ENCODE results near the gene EPN1. TPM values are rescaled to one million over a fixed set of nuclear protein-coding genes. Genes with fewer than 3 reads are reported as not detected.

EPN1 gene
- total and polyA plus RNA-seq, 8 donors: 38.4 to 102 (median 80.9) TPM

- FAIRE-seq: no peak
- Histone ChIP-seq H3K9me3 (no peaks in the 10 kb centered on the region), H3K4me3 (no peak overlapping the region), H3K4me1 (peaks cover 36 to 59% (median 53%) of the 10 kb centered on the region in 3 donors), H3K27ac (no peak overlapping the region), H3K36me3 (peaks cover 0 to 11% (median 9%) of the 10 kb centered on the region in 3 donors), H3K27me3 (no peaks in the 10 kb centered on the region)
- DNase-seq: peak in 1 of 6 donors; percentile 73
- ATAC-seq: no peak
- TF ChIP-seq CTCF (IDR thresholded peaks at IDR 0.05): no peak
- WGBS, 2 donors: 75 to 79% methylated on average over 24 of the region's 24 CpGs
- intact Hi-C loops (cut with DNase I): no loop called here
These were observed 4.6 kb downstream of the EPN1 start for GRCh38 chr19:55679343-55680257.

GRCh38 chr19:55680339-55681130 is 5.5 kb downstream of the EPN1 start:
- Histone ChIP-seq H3K4me1 (peaks cover 45 to 68% (median 60%) of the 10 kb centered on the region in 3 donors), H3K4me3 (no peak overlapping the region), H3K9me3 (no peaks in the 10 kb centered on the region), H3K27me3 (no peaks in the 10 kb centered on the region), H3K36me3 (peaks cover 0 to 14% (median 12%) of the 10 kb centered on the region in 3 donors), H3K27ac (no peak overlapping the region)
- 89 to 92% methylated on average over 20 of the region's 20 CpGs for WGBS, 2 donors
- intact Hi-C loops (cut with DNase I): no loop called here
- TF ChIP-seq CTCF (IDR thresholded peaks at IDR 0.05): no peak
- FAIRE-seq (no peak), DNase-seq (peak in 1 of 6 donors; percentile 55), ATAC-seq (no peak)

GRCh38 chr19:55681131-55682092 is 6.4 kb downstream of the EPN1 start:
- Histone ChIP-seq H3K36me3 (peaks cover 0 to 20% (median 18%) of the 10 kb centered on the region in 3 donors), H3K27me3 (no peaks in the 10 kb centered on the region), H3K27ac (no peak overlapping the region), H3K4me3 (no peak overlapping the region), H3K4me1 (peaks cover 46 to 61% (median 56%) of the 10 kb centered on the region in 3 donors), H3K9me3 (no peaks in the 10 kb centered on the region)
- intact Hi-C loops (cut with DNase I): no loop called here
- WGBS, 2 donors: 82 to 91% methylated on average over 9 of the region's 9 CpGs
- ATAC-seq: no peak
- no peak for FAIRE-seq
- no peak for TF ChIP-seq CTCF (IDR thresholded peaks at IDR 0.05)
- DNase-seq: peak in 1 of 6 donors; percentile 21

GRCh38 chr19:55683449-55684261 is 8.6 kb downstream of the EPN1 start:
- peak; percentile 91 to 95 (median 92) for ATAC-seq
- peak overlapping the region in 2 of 4 donors; percentile 10 to 35 for H3K4me3 ChIP-seq

More at GRCh38 chr19:55683449-55684261, 8.6 kb downstream of the EPN1 start:
- 14 to 18% methylated on average over 22 of the region's 22 CpGs for WGBS, 2 donors
- FAIRE-seq (no peak), DNase-seq (peak in 5 of 6 donors; percentile 71 to 87 (median 81))
- Histone ChIP-seq H3K27ac (peak overlapping the region; percentile 65 to 90 (median 83)), H3K9me3 (no peaks in the 10 kb centered on the region), H3K36me3 (peaks cover 0 to 18% (median 17%) of the 10 kb centered on the region in 3 donors), H3K4me1 (peaks cover 30 to 38% (median 35%) of the 10 kb centered on the region in 3 donors), H3K27me3 (no peaks in the 10 kb centered on the region)
- intact Hi-C loops (cut with DNase I): no loop called here
- no peak for TF ChIP-seq CTCF (IDR thresholded peaks at IDR 0.05)

Measured in pancreas (tissue), 10 donors.